Measurements from ENCODE around the gene C19orf25.

GRCh38 chr19:1467490-1468273 lies 11.3 kb downstream of the C19orf25 start:
- TF ChIP-seq POLR2A (IDR thresholded peaks at IDR 0.05): no peak
- no peak for TF ChIP-seq CTCF (IDR thresholded peaks at IDR 0.05)
- no peak for TF ChIP-seq POLR2AphosphoS5 (IDR thresholded peaks at IDR 0.05; ENCODE audit: insufficient read depth in 1 of 2, low read depth in 1 of 2)
